Hematopoietic multipotent progenitor cell treated with erythropoietin and hydrocortisone succinate and interleukin-3 and kit ligand, for 17 days (in vitro differentiated cells): ENCODE measurements around the gene NMUR1.
"Not testable (repeated sequence)": the region's sequence is repeated elsewhere in the genome, so short reads cannot be mapped to it uniquely, and the experiment has no call there.

Experiments
- DNase-seq: peaks from one replicate; pipeline ENCODE4 v3.0.0-alpha.2; 2015; ENCODE audit warnings: low spot score

NMUR1 gene

GRCh38 chr2:231530099-231531011 lies at the start of gene NMUR1:
NMUR1 (minus strand) TSS chr2:231530445; CDS start chr2:231530361, 84 bp downstream.
- peak; percentile 36 for DNase-seq

GRCh38 chr2:231579560-231579959 lies 49.3 kb upstream of the NMUR1 start:
- DNase-seq = no peak

GRCh38 chr2:231578655-231579054 lies 48.4 kb upstream of the NMUR1 start:
- not testable (repeated sequence) for DNase-seq

GRCh38 chr2:231576465-231576864 lies 46.2 kb upstream of the NMUR1 start:
- no peak for DNase-seq

GRCh38 chr2:231575612-231576256 lies 45.5 kb upstream of the NMUR1 start:
- DNase-seq = no peak

GRCh38 chr2:231573698-231574421 lies 43.6 kb upstream of the NMUR1 start:
- no peak for DNase-seq

GRCh38 chr2:231573096-231573495 lies 42.9 kb upstream of the NMUR1 start:
- no peak for DNase-seq

GRCh38 chr2:231571661-231572191 lies 41.5 kb upstream of the NMUR1 start:
- no peak for DNase-seq

- DNase-seq = not testable (repeated sequence)
These were observed 40.7 kb upstream of the NMUR1 start for GRCh38 chr2:231570915-231571314.

- DNase-seq = no peak
These were observed 38.7 kb upstream of the NMUR1 start for GRCh38 chr2:231568785-231569435.

GRCh38 chr2:231568098-231568784 lies 38.0 kb upstream of the NMUR1 start:
- no peak for DNase-seq

- DNase-seq = no peak
These were observed 36.9 kb upstream of the NMUR1 start for GRCh38 chr2:231567159-231567558.

- no peak for DNase-seq
These were observed 35.8 kb upstream of the NMUR1 start for GRCh38 chr2:231565887-231566594.

GRCh38 chr2:231563378-231563961 lies 33.2 kb upstream of the NMUR1 start:
- no peak for DNase-seq

GRCh38 chr2:231557571-231558217 lies 27.4 kb upstream of the NMUR1 start:
- DNase-seq = peak; percentile 59

GRCh38 chr2:231556981-231557380 lies 26.7 kb upstream of the NMUR1 start:
- no peak for DNase-seq

GRCh38 chr2:231556496-231556895 lies 26.3 kb upstream of the NMUR1 start:
- not testable (repeated sequence) for DNase-seq

- DNase-seq = no peak
These were observed 24.7 kb upstream of the NMUR1 start for GRCh38 chr2:231554748-231555545.

- DNase-seq = no peak
These were observed 24.1 kb upstream of the NMUR1 start for GRCh38 chr2:231554327-231554726.
